ENCODE results near the gene SUGT1.

DNA sequence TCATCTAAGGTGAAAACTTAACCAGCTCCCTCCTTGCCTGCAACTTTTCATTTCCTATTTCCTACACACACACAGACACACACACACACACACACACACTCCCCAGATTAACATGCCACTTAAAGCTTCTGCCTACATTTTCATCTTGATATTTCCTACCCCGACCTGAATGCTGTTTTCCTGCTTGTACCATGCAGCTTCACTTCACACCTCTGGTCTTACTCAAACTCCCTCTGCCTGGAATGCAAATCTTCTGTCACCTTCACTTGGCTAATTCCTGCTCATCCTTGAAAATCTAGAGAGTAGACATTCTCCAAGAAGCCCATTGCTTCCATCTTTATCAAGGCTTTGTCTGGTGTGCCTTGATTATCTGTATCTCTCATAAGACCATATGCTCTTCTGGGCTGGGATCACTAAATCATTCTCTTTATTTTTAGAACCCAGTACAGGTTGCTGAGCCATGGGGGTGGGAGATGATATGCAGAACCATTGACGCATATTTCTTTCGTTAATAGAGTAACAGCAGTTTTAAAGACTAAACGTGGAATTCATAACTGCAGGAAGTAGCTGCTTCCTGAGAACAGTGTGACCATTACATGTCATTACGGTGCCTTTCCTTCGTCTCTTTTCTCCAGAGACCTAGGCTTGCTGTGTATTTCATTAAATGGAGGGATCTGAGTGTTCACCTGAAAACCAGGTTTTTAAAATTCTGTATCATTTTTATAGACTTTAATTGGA lies 49.3 kb downstream of the SUGT1 start:
- TF ChIP-seq EZH2 (IDR thresholded peaks at IDR 0.05; ENCODE audit: borderline replicate concordance, control insufficient read depth, low read depth, low read length): no peak
- no peak for TF ChIP-seq IKZF2 (IDR thresholded peaks at IDR 0.05)
- no peak for TF ChIP-seq CHD2 (IDR thresholded peaks at IDR 0.05; ENCODE audit: borderline replicate concordance, low read depth, low read length)
- no peak for TF ChIP-seq CTCF (IDR thresholded peaks at IDR 0.05 in 2 of 3, conservative IDR thresholded peaks at IDR 0.05 in 1 of 3; ENCODE audit: control insufficient read depth in 2 of 3, extremely low read depth in 1 of 3, insufficient read depth in 1 of 3, low read depth in 3 of 3, low read length in 3 of 3)
- no peak for TF ChIP-seq ZBED1 (IDR thresholded peaks at IDR 0.05; ENCODE audit: borderline replicate concordance)
- TF ChIP-seq TCF12 (IDR thresholded peaks at IDR 0.05; ENCODE audit: low read depth, low read length): no peak
- no peak for TF ChIP-seq HDGF (IDR thresholded peaks at IDR 0.05)
- TF ChIP-seq NR2C1 (IDR thresholded peaks at IDR 0.05): no peak
- TF ChIP-seq FOS (IDR thresholded peaks at IDR 0.05; ENCODE audit: borderline replicate concordance, extremely low read depth, insufficient read length): no peak
- TF ChIP-seq ATF3 (IDR thresholded peaks at IDR 0.05; ENCODE audit: borderline replicate concordance, extremely low read depth, low read depth, low read length): no peak
- TF ChIP-seq USF1 (IDR thresholded peaks at IDR 0.05; ENCODE audit: borderline replicate concordance, extremely low read length, insufficient read depth, low read depth, low read length): no peak
- TF ChIP-seq KLF5 (IDR thresholded peaks at IDR 0.05; ENCODE audit: partially characterized antibody): no peak
- no peak for TF ChIP-seq BCL11A (IDR thresholded peaks at IDR 0.05; ENCODE audit: low read depth, low read length)

All from GM12878 (cell line).